Stimulated activated CD8-positive, alpha-beta memory T cell treated with anti-CD3 and anti-CD28 coated beads, Interleukin-4, amount 100 ng/mL, for 24 hours (primary cell): ENCODE measurements around the gene NHS.

Source experiments
- DNase-seq: peaks from one replicate; pipeline ENCODE4 v3.0.0-alpha.2; 2020; ENCODE audit warnings: low read depth

NHS gene

GRCh38 chrX:17448188-17448587, 73.2 kb downstream of the NHS start:
- no peak for DNase-seq

DNA sequence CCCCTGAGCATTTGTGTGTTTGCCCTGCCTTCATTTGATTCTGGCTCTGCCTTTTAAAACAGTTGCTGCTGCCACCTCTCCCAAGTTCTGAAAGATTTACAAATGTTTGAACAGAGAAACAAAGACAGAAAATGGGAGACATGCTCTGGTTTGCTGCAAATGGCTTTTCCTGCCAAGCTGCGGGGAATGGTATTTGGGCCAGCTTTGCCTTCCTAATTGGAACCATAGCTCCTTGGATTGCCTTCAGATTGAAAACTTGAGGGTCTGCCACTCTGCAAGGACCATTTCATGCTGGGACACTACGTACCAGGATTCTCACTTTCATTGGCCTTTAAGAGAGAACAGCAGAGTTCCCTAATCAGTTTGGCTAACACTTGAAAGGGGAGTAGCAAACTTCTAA, 74.9 kb downstream of the NHS start:
- DNase-seq, result no peak

- no peak for DNase-seq
Observed at GRCh38 chrX:17453788-17454187, 78.8 kb downstream of the NHS start.

DNA sequence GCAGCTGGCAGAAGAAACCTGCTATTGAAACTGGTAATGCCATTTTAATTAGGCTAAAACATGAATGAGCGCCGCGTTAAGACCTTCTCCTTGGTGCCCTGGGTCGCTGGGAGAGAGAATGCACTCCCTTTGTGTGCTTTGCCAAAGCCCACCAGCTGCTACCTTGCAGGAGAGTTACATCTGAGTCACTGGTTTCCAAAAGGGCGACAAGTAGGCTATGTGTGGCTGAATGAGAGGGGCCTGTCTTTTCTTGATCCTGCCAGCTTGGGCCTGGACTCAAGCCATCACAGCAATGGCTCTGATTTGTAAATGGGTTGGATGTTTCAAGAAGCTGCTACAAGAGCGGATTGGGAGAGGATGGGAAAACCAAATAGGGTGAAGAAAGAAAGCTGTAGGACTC, 81.5 kb downstream of the NHS start:
- no peak for DNase-seq

DNA sequence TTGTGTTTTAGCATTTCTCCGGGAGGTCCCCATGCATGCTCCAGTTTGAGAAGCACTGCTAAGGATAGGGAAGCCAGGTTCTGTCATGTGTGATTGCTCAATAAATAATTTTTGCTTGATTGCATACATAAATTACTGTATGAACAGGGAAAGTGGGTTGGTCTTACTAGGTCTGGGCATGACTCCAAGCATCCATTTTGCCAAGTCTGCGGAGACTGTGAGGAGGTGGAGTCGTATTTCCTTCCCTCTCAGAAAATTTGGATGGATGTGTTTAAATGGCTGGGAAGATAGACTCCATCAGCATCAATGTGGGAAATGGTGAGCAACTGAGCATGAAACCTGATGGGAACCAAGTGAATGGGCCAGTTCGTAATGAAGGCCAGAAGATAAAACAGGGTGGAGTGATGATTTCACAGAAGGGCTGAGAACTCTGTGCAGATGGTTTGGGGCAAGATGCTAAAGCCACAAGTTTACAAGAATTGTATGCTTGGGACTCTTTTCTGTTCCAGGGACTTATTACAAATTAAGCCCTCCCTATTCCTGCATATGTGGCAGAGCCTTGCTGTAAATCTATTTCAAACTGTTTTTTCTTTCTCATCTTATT, 84.1 kb downstream of the NHS start:
- DNase-seq, result no peak

GRCh38 chrX:17459661-17460060, 84.7 kb downstream of the NHS start:
- DNase-seq, result no peak

DNA sequence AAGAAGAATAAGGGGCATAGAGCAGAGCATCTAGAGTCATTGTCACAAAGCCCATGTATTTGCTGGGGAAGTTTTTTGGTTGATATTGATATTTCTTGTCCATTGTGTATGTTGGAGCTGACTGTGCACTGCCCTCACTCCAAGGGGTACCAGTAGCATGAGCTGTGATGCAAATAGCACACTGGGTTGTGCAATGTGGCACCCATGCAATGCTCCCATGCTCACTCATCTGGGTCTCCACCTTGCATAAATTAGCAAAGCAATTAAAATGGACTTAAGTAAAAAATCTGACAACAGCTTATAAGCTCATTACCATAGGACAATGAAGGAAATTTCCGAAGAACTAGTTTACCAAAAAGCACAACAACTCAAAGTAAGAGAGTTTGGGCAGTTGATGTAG, 87.9 kb downstream of the NHS start:
- DNase-seq, result no peak

GRCh38 chrX:17464194-17464593, 89.2 kb downstream of the NHS start:
- no peak for DNase-seq

DNA sequence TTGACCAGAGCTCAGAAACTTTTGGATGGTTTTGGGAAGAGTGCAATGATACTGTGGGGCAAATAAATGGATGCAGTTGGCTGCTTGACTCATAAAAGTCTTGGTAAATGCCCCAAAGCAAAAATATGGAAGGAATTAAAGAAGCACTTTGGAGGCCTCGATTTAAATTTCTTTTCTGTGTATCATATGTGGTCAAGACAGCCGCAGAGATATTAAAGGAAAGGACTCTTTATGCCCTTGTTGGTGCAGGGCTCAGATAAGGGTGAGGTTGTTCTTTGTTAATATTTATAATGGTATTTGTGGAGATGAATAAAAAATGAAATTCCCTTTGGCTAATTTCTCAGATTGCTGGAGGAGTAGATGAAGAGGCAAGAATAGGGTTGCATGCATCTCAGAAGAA, 90.2 kb downstream of the NHS start:
- no peak for DNase-seq

GRCh38 chrX:17465802-17466201, 90.8 kb downstream of the NHS start:
- no peak for DNase-seq

- DNase-seq, result no peak
Observed at GRCh38 chrX:17470136-17470535, 95.1 kb downstream of the NHS start.

- DNase-seq, result no peak
Observed at GRCh38 chrX:17471121-17471520, 96.1 kb downstream of the NHS start.

DNA sequence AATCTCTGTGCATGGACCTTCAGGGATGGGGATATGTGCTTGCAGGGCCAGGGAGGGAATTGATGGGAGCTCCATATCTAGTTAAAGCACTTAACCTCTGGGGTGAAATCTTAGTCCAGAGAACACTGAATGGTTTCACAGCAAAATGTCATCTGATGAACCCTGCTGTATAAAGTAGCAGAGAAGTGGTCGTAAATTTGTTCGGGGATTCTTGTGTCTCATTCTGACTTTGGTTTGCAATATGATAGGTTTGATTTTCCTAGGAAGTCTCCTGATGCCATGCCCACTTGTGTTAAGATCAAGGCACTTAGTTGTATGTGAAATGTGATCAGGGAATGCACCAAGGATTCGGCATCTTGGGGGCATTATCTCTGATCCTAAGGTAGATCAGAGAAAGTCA, 96.9 kb downstream of the NHS start:
- DNase-seq, result no peak

DNA sequence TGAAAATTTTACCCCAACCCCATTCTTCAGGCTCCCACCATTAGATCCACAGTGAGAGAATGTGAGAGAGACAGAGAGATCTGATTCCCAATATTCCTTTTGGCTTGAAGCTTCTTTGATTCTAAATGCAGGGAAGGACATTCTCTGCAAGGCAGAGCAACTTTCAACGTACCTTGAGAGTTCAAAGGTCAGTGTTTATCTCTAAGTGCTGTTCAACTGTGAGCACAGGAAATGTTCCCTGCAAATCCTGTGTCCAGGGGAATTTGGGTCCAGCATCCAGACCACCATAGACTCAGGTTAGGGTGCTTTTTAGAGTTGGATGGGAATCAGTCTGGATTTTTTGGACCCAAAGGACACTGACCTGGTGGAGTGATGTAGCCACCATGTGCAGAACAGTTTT, 97.4 kb downstream of the NHS start:
- DNase-seq, result no peak

GRCh38 chrX:17473021-17473420, 98.0 kb downstream of the NHS start:
- DNase-seq, result no peak

DNA sequence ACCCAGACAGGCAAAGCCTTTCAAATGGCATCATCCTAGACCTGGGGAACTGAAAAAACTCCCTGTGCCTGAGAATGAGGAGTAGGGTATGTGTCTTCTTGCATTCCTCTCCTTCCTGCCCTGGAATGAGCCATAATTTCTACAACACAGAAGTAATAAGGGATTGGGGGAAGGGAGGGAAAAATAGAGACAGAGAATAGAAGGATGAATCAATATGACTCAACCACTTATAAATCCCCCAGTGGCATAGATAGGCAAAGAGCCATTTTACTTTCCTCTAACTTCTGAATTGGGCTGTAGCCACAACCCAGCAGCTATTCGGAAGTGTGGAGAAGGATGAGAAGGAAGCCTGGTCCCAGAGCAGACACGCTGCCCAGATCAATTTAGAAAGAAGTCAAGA, 99.9 kb downstream of the NHS start:
- no peak for DNase-seq

- DNase-seq, result no peak
Observed at GRCh38 chrX:17475449-17476217, 100.6 kb downstream of the NHS start.

DNA sequence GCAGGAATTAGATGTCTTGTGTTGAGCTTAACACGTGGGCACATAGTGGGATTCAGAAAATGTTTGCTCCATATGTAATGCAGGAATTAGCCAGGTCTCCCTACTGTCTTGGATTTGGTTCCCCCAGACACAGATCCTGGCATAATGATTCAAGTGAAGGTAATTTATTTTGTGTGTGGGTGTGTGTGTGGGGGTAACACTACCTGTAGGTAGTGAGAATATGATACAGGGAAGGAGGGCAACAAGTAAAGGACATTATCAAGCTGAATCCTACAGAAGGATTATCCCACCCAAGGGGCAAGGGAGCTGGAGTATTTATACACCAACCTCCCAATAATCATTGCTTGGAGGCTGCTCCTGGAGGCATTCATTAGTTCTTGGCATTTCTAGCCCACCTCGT, 101.4 kb downstream of the NHS start:
- no peak for DNase-seq

- no peak for DNase-seq
Observed at GRCh38 chrX:17481086-17481485, 106.1 kb downstream of the NHS start.

GRCh38 chrX:17484592-17484991, 109.6 kb downstream of the NHS start:
- DNase-seq, result no peak

DNA sequence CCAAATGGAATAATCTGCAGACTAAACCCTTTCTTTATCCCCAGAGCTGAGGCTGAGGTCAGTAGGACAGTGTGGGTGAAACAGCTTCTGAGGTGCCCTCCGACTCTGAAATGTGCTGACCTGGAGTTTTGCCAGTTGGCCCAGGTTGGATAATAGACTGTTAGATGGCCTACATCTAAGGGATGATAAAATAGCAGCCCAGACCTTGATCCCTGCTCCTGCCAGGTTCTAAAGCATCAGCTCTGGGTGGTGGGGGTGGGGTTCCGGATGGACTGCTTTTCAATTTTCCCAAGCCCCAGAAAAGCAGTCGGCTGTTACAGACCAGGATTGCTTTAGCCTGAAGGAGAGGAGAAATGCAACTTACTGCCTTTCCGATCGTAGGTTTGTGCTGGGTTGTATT, 110.4 kb downstream of the NHS start:
- no peak for DNase-seq

GRCh38 chrX:17488036-17488435, 113.0 kb downstream of the NHS start:
- no peak for DNase-seq

DNA sequence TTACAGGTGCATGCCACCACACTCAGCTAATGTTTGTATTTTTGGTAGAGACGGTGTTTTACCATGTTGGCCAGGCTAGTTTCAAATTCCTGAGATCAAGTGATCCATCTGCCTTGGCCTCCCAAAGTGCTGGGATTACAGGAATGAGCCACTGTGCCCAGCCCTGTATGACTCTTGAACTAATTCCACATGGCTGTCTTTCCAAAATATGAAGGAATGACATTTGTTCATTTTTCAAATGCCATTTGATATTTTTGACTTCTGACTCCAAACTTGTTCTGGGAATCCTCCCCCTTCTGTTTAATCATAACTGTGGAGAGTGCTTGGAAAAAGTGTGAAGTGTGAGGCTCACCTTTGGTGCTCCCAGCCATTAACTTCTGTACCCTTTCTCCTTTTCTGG, 119.2 kb downstream of the NHS start:
- DNase-seq, result no peak

DNA sequence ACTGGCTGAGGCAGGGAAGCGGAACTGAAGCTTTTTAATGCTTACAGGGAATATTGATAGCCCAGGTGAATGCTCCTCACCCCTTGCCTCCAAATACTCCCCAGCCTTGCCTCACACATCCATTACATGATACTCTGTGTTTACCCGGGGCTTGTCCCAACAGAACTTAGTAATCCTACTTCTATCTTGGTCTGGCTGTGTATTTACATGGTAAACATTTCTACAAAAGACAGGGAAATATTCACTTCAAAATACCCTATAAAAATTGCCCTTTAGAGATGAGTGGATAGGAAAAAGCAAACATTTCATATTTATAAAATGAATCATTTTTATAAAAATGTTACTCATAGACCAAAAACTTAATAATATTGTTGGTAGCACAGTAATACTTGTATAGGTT, 120.1 kb downstream of the NHS start:
- no peak for DNase-seq
